ENCODE results near the gene CHST11.

CHST11 gene

GRCh38 chr12:104659058-104659457 is 202.3 kb downstream of the CHST11 start:
- no peaks in the 10 kb centered on the region for H3K36me3 ChIP-seq (ENCODE audit: control insufficient read depth, insufficient read depth, low read length)
- H3K27me3 ChIP-seq (ENCODE audit: control insufficient read depth, insufficient read depth, low read length): no peaks in the 10 kb centered on the region

GRCh38 chr12:104662203-104662602 is 205.5 kb downstream of the CHST11 start:
- Histone ChIP-seq H3K27ac (ENCODE audit: low read depth, low read length) (no peak overlapping the region), H3K4me1 (ENCODE audit: control insufficient read depth, insufficient read depth, low read length) (peaks cover 12% of the 10 kb centered on the region; the same call in 1 of the 2 replicates), H3K36me3 (ENCODE audit: control insufficient read depth, insufficient read depth, low read length) (no peaks in the 10 kb centered on the region), H3K9me3 (ENCODE audit: control insufficient read depth, insufficient read depth, low read depth, low read length) (no peaks in the 10 kb centered on the region), H3K27me3 (ENCODE audit: control insufficient read depth, insufficient read depth, low read length) (no peaks in the 10 kb centered on the region), H3K4me3 (ENCODE audit: low read depth, low read length) (no peak overlapping the region), H3K9ac (ENCODE audit: low read length) (no peak overlapping the region)

More at GRCh38 chr12:104659058-104659457, 202.3 kb downstream of the CHST11 start:
- Histone ChIP-seq H3K4me3 (ENCODE audit: low read depth, low read length) (no peak overlapping the region), H3K9ac (ENCODE audit: low read length) (no peak overlapping the region), H3K9me3 (ENCODE audit: control insufficient read depth, insufficient read depth, low read depth, low read length) (no peaks in the 10 kb centered on the region), H3K4me1 (ENCODE audit: control insufficient read depth, insufficient read depth, low read length) (peaks cover 40% of the 10 kb centered on the region; the same call in 1 of the 2 replicates), H3K27ac (ENCODE audit: low read depth, low read length) (no peak overlapping the region)

- H3K36me3 ChIP-seq (ENCODE audit: control insufficient read depth, insufficient read depth, low read length): no peaks in the 10 kb centered on the region
- H3K9me3 ChIP-seq (ENCODE audit: control insufficient read depth, insufficient read depth, low read depth, low read length): no peaks in the 10 kb centered on the region
- no peak overlapping the region for H3K9ac ChIP-seq (ENCODE audit: low read length)
- no peaks in the 10 kb centered on the region for H3K27me3 ChIP-seq (ENCODE audit: control insufficient read depth, insufficient read depth, low read length)
- H3K27ac ChIP-seq (ENCODE audit: low read depth, low read length): no peak overlapping the region
- peaks cover 5% of the 10 kb centered on the region; the same call in 1 of the 2 replicates for H3K4me1 ChIP-seq (ENCODE audit: control insufficient read depth, insufficient read depth, low read length)
- H3K4me3 ChIP-seq (ENCODE audit: low read depth, low read length): no peak overlapping the region
Measured at GRCh38 chr12:104662908-104663307, 206.2 kb downstream of the CHST11 start.

- no peaks in the 10 kb centered on the region for H3K9me3 ChIP-seq (ENCODE audit: control insufficient read depth, insufficient read depth, low read depth, low read length)
Measured at GRCh38 chr12:104664351-104664750, 207.6 kb downstream of the CHST11 start.

GRCh38 chr12:104665296-104665695 is 208.5 kb downstream of the CHST11 start:
- Histone ChIP-seq H3K9me3 (ENCODE audit: control insufficient read depth, insufficient read depth, low read depth, low read length) (no peaks in the 10 kb centered on the region), H3K4me1 (ENCODE audit: control insufficient read depth, insufficient read depth, low read length) (peaks cover 21% of the 10 kb centered on the region; the same call in 1 of the 2 replicates), H3K27ac (ENCODE audit: low read depth, low read length) (no peak overlapping the region), H3K4me3 (ENCODE audit: low read depth, low read length) (no peak overlapping the region), H3K27me3 (ENCODE audit: control insufficient read depth, insufficient read depth, low read length) (no peaks in the 10 kb centered on the region), H3K36me3 (ENCODE audit: control insufficient read depth, insufficient read depth, low read length) (no peaks in the 10 kb centered on the region), H3K9ac (ENCODE audit: low read length) (no peak overlapping the region)

More at GRCh38 chr12:104664351-104664750, 207.6 kb downstream of the CHST11 start:
- Histone ChIP-seq H3K36me3 (ENCODE audit: control insufficient read depth, insufficient read depth, low read length) (no peaks in the 10 kb centered on the region), H3K4me1 (ENCODE audit: control insufficient read depth, insufficient read depth, low read length) (peaks cover 12% of the 10 kb centered on the region; the same call in 1 of the 2 replicates), H3K4me3 (ENCODE audit: low read depth, low read length) (no peak overlapping the region), H3K27ac (ENCODE audit: low read depth, low read length) (no peak overlapping the region), H3K9ac (ENCODE audit: low read length) (no peak overlapping the region), H3K27me3 (ENCODE audit: control insufficient read depth, insufficient read depth, low read length) (no peaks in the 10 kb centered on the region)

- H3K27me3 ChIP-seq (ENCODE audit: control insufficient read depth, insufficient read depth, low read length): no peaks in the 10 kb centered on the region
- H3K27ac ChIP-seq (ENCODE audit: low read depth, low read length): no peak overlapping the region
- no peak overlapping the region for H3K4me3 ChIP-seq (ENCODE audit: low read depth, low read length)
- H3K9me3 ChIP-seq (ENCODE audit: control insufficient read depth, insufficient read depth, low read depth, low read length): no peaks in the 10 kb centered on the region
- H3K9ac ChIP-seq (ENCODE audit: low read length): no peak overlapping the region
- H3K36me3 ChIP-seq (ENCODE audit: control insufficient read depth, insufficient read depth, low read length): no peaks in the 10 kb centered on the region
- peaks cover 40% of the 10 kb centered on the region for H3K4me1 ChIP-seq (ENCODE audit: control insufficient read depth, insufficient read depth, low read length)
Measured at GRCh38 chr12:104667139-104667538, 210.4 kb downstream of the CHST11 start.

- no peak overlapping the region for H3K27ac ChIP-seq (ENCODE audit: low read depth, low read length)
- no peak overlapping the region for H3K4me3 ChIP-seq (ENCODE audit: low read depth, low read length)
- no peak overlapping the region for H3K9ac ChIP-seq (ENCODE audit: low read length)
- no peaks in the 10 kb centered on the region for H3K9me3 ChIP-seq (ENCODE audit: control insufficient read depth, insufficient read depth, low read depth, low read length)
- peaks cover 44% of the 10 kb centered on the region for H3K4me1 ChIP-seq (ENCODE audit: control insufficient read depth, insufficient read depth, low read length)
- H3K27me3 ChIP-seq (ENCODE audit: control insufficient read depth, insufficient read depth, low read length): no peaks in the 10 kb centered on the region
- H3K36me3 ChIP-seq (ENCODE audit: control insufficient read depth, insufficient read depth, low read length): no peaks in the 10 kb centered on the region
Measured at GRCh38 chr12:104668274-104668718, 211.5 kb downstream of the CHST11 start.

- Histone ChIP-seq H3K4me3 (ENCODE audit: low read depth, low read length) (no peak overlapping the region), H3K9ac (ENCODE audit: low read length) (peak overlapping the region; percentile 27), H3K27me3 (ENCODE audit: control insufficient read depth, insufficient read depth, low read length) (no peaks in the 10 kb centered on the region), H3K36me3 (ENCODE audit: control insufficient read depth, insufficient read depth, low read length) (no peaks in the 10 kb centered on the region), H3K27ac (ENCODE audit: low read depth, low read length) (no peak overlapping the region), H3K9me3 (ENCODE audit: control insufficient read depth, insufficient read depth, low read depth, low read length) (no peaks in the 10 kb centered on the region), H3K4me1 (ENCODE audit: control insufficient read depth, insufficient read depth, low read length) (peaks cover 48% of the 10 kb centered on the region)
Measured at GRCh38 chr12:104669089-104669721, 212.5 kb downstream of the CHST11 start.

GRCh38 chr12:104669851-104670337 is 213.1 kb downstream of the CHST11 start:
- H3K27ac ChIP-seq (ENCODE audit: low read depth, low read length): no peak overlapping the region
- no peak overlapping the region for H3K4me3 ChIP-seq (ENCODE audit: low read depth, low read length)
- peaks cover 48% of the 10 kb centered on the region for H3K4me1 ChIP-seq (ENCODE audit: control insufficient read depth, insufficient read depth, low read length)
- no peaks in the 10 kb centered on the region for H3K36me3 ChIP-seq (ENCODE audit: control insufficient read depth, insufficient read depth, low read length)
- no peaks in the 10 kb centered on the region for H3K27me3 ChIP-seq (ENCODE audit: control insufficient read depth, insufficient read depth, low read length)
- no peaks in the 10 kb centered on the region for H3K9me3 ChIP-seq (ENCODE audit: control insufficient read depth, insufficient read depth, low read depth, low read length)
- H3K9ac ChIP-seq (ENCODE audit: low read length): no peak overlapping the region

- peaks cover 48% of the 10 kb centered on the region for H3K4me1 ChIP-seq (ENCODE audit: control insufficient read depth, insufficient read depth, low read length)
- H3K36me3 ChIP-seq (ENCODE audit: control insufficient read depth, insufficient read depth, low read length): no peaks in the 10 kb centered on the region
- H3K9me3 ChIP-seq (ENCODE audit: control insufficient read depth, insufficient read depth, low read depth, low read length): no peaks in the 10 kb centered on the region
- peak overlapping the region; percentile 16; the same call in 1 of the 2 replicates for H3K27ac ChIP-seq (ENCODE audit: low read depth, low read length)
- peak overlapping the region; percentile 18; the same call in 1 of the 2 replicates for H3K4me3 ChIP-seq (ENCODE audit: low read depth, low read length)
- peak overlapping the region; percentile 51 for H3K9ac ChIP-seq (ENCODE audit: low read length)
- no peaks in the 10 kb centered on the region for H3K27me3 ChIP-seq (ENCODE audit: control insufficient read depth, insufficient read depth, low read length)
Measured at GRCh38 chr12:104670439-104671408, 214.0 kb downstream of the CHST11 start.

Measured in HUES6 (cell line).